Neural cell (in vitro differentiated cells): ENCODE data around the gene DDX49.

Experiments
- EZH2 ChIP-seq: fragments of 200-600, 300-800 bp; shearing (Covaris generic), sonication (generic); IDR thresholded peaks from 2 replicates; pipeline ENCODE4 v1.6.1; 2014; ENCODE audit warnings: antibody characterized with exemption, low read length, borderline replicate concordance, mild to moderate bottlenecking; ENCODE audit not compliant: insufficient read depth, poor library complexity, severe bottlenecking
- POLR2AphosphoS5 ChIP-seq: IDR thresholded peaks from 2 replicates; pipeline ENCODE4 v1.6.1; 2012
- TF ChIP-seq, protein P1 (sequence below): fragments of 450-650 bp; IDR thresholded peaks from 2 replicates; pipeline ENCODE4 v1.5.1; 2014; ENCODE audit warnings: antibody characterized with exemption, mild to moderate bottlenecking, moderate library complexity; ENCODE audit not compliant: poor library complexity, severe bottlenecking

- TF ChIP-seq, protein P1, sequence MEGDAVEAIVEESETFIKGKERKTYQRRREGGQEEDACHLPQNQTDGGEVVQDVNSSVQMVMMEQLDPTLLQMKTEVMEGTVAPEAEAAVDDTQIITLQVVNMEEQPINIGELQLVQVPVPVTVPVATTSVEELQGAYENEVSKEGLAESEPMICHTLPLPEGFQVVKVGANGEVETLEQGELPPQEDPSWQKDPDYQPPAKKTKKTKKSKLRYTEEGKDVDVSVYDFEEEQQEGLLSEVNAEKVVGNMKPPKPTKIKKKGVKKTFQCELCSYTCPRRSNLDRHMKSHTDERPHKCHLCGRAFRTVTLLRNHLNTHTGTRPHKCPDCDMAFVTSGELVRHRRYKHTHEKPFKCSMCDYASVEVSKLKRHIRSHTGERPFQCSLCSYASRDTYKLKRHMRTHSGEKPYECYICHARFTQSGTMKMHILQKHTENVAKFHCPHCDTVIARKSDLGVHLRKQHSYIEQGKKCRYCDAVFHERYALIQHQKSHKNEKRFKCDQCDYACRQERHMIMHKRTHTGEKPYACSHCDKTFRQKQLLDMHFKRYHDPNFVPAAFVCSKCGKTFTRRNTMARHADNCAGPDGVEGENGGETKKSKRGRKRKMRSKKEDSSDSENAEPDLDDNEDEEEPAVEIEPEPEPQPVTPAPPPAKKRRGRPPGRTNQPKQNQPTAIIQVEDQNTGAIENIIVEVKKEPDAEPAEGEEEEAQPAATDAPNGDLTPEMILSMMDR: no peak
- TF ChIP-seq POLR2AphosphoS5: no peak
- TF ChIP-seq EZH2: no peak
These were observed 10.4 kb upstream of the DDX49 start for GRCh38 chr19:18908917-18909619.
